Chondrocyte (in vitro differentiated cells): ENCODE results near the gene DTWD2. TPM values are rescaled to one million over a fixed set of nuclear protein-coding genes. Genes with fewer than 3 reads are reported as not detected.
"Not testable (repeated sequence)": the region's sequence is repeated elsewhere in the genome, so short reads cannot be mapped to it uniquely, and the experiment has no call there.

ENCODE experiments used
- DNase-seq: peaks from one replicate; pipeline ENCODE4 v3.0.0; 2021; ENCODE audit warnings: mixed read lengths, low spot score
- H3K27ac Mint-ChIP-seq: one replicate; pipeline ENCODE4 v1.8.0; 2021; ENCODE audit warnings: mild to moderate bottlenecking, moderate library complexity, mixed read lengths; ENCODE audit not compliant: unreplicated experiment
- H3K27me3 Mint-ChIP-seq: 2 replicates; pipeline ENCODE4 v1.8.0; 2021; ENCODE audit warnings: low read depth, mixed read lengths
- H3K36me3 Mint-ChIP-seq: 2 replicates; pipeline ENCODE4 v1.8.0; 2021; ENCODE audit warnings: low read depth, mixed read lengths
- H3K4me1 Mint-ChIP-seq: 2 replicates; pipeline ENCODE4 v1.8.0; 2021; ENCODE audit warnings: low read depth, mild to moderate bottlenecking, mixed read lengths
- H3K4me3 Mint-ChIP-seq: one replicate; pipeline ENCODE4 v1.8.0; 2021; ENCODE audit warnings: mild to moderate bottlenecking, moderate library complexity, mixed read lengths; ENCODE audit not compliant: unreplicated experiment
- H3K9me3 Mint-ChIP-seq: 2 replicates; pipeline ENCODE4 v1.8.0; 2021; ENCODE audit warnings: low read depth, mixed read lengths
- CTCF ChIP-seq: fragments of 200-600 bp; sonication (generic); IDR thresholded peaks from 2 replicates; pipeline ENCODE4 v1.5.0; 2021; ENCODE audit warnings: antibody characterized with exemption, mild to moderate bottlenecking, moderate library complexity
- total RNA-seq: library from RNA; stranded (reverse); gene quantifications from 3 replicates; pipeline ENCODE4 v1.2.1, GENCODE V29; 2021

The DTWD2 gene
- total RNA-seq, 1 donor from 2014 or later = 7.9 TPM

GRCh38 chr5:118968406-118968911 lies 19.9 kb downstream of the DTWD2 start:
- no peak for TF ChIP-seq CTCF
- no peak overlapping the region for H3K27ac Mint-ChIP-seq
- H3K9me3 Mint-ChIP-seq = no peaks in the 10 kb centered on the region
- no peak overlapping the region for H3K4me3 Mint-ChIP-seq
- H3K4me1 Mint-ChIP-seq = peaks cover 5% of the 10 kb centered on the region
- no peaks in the 10 kb centered on the region for H3K27me3 Mint-ChIP-seq
- no peak for DNase-seq
- no peaks in the 10 kb centered on the region for H3K36me3 Mint-ChIP-seq

GRCh38 chr5:118967059-118967508 lies 21.3 kb downstream of the DTWD2 start:
- Mint-ChIP-seq H3K4me3 (no peak overlapping the region), H3K36me3 (peaks cover 2% of the 10 kb centered on the region), H3K9me3 (no peaks in the 10 kb centered on the region), H3K4me1 (peaks cover 9% of the 10 kb centered on the region), H3K27ac (no peak overlapping the region), H3K27me3 (no peaks in the 10 kb centered on the region)
- no peak for DNase-seq
- TF ChIP-seq CTCF = no peak

GRCh38 chr5:118965890-118966289 lies 22.5 kb downstream of the DTWD2 start:
- no peaks in the 10 kb centered on the region for H3K9me3 Mint-ChIP-seq
- H3K27me3 Mint-ChIP-seq = no peaks in the 10 kb centered on the region
- H3K36me3 Mint-ChIP-seq = peaks cover 2% of the 10 kb centered on the region
- H3K4me3 Mint-ChIP-seq = no peak overlapping the region
- H3K4me1 Mint-ChIP-seq = peaks cover 9% of the 10 kb centered on the region
- no peak for TF ChIP-seq CTCF
- H3K27ac Mint-ChIP-seq = no peak overlapping the region
- no peak for DNase-seq

- H3K36me3 Mint-ChIP-seq, H3K9me3 Mint-ChIP-seq, DNase-seq, H3K4me1 Mint-ChIP-seq, H3K4me3 Mint-ChIP-seq, H3K27me3 Mint-ChIP-seq, H3K27ac Mint-ChIP-seq: not testable (repeated sequence)
Measured at GRCh38 chr5:118964970-118965369, 23.4 kb downstream of the DTWD2 start.

- not testable (repeated sequence) for H3K4me3 Mint-ChIP-seq, H3K9me3 Mint-ChIP-seq, H3K4me1 Mint-ChIP-seq, H3K27ac Mint-ChIP-seq, H3K36me3 Mint-ChIP-seq, DNase-seq, H3K27me3 Mint-ChIP-seq
Measured at GRCh38 chr5:118964388-118964787, 24.0 kb downstream of the DTWD2 start.

GRCh38 chr5:118963169-118963568 lies 25.2 kb downstream of the DTWD2 start:
- Mint-ChIP-seq H3K36me3 (peaks cover 2% of the 10 kb centered on the region), H3K27ac (no peak overlapping the region), H3K9me3 (peaks cover 11% of the 10 kb centered on the region), H3K27me3 (no peaks in the 10 kb centered on the region), H3K4me3 (no peak overlapping the region), H3K4me1 (peaks cover 4% of the 10 kb centered on the region)
- TF ChIP-seq CTCF = no peak
- DNase-seq = no peak
